NCI-H82 treated with DMSO at 0.1 percent for 48 hours (cell line): ENCODE results near the gene PAGR1.
"Not testable (repeated sequence)": the region's sequence is repeated elsewhere in the genome, so short reads cannot be mapped to it uniquely, and the experiment has no call there.

Experiments
- DNase-seq: peaks from one replicate; lab custom pipeline; 2025; ENCODE audit not compliant: unreplicated experiment; lab: John Stamatoyannopoulos, UW

Gene PAGR1

GRCh38 chr16:29811896-29812665 lies 3.9 kb upstream of the PAGR1 start, which contains the start of gene PRRT2:
Gene PRRT2, plus strand, starts transcription at chr16:29812193. Its CDS starts 862 bp downstream, at chr16:29813055.
- DNase-seq: peak; percentile 62

- no peak for DNase-seq
Measured at GRCh38 chr16:29812754-29813643, 3.0 kb upstream of the PAGR1 start.

- DNase-seq: no peak
Measured at GRCh38 chr16:29813644-29814562, 2.0 kb upstream of the PAGR1 start.

DNA sequence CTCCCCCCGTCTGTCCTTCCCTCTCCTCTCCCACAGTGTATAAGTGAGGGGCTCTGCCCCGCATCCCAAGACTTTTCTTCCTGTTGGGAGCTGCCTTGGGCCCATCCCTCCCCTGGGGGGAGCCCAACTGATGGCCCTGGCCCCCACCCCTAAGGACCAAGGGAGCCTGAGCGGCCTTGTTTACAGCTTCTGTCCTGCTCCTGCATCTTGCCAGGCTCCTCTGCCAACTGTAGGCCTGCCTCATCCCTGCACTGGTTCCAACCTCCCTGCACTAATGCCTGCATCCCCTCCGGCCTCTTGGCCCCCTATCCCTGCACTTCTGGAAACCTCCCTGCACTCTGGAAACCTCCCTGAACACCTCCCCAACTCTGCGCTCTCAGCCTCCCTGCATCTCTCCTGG lies 1.4 kb upstream of the PAGR1 start:
- DNase-seq: no peak

GRCh38 chr16:29815032-29815721 lies 775 bp upstream of the PAGR1 start:
- DNase-seq: no peak

GRCh38 chr16:29816694-29817441 lies 916 bp downstream of the PAGR1 start:
- no peak for DNase-seq

GRCh38 chr16:29818082-29818481 lies 2.1 kb downstream of the PAGR1 start:
- DNase-seq: no peak

DNA sequence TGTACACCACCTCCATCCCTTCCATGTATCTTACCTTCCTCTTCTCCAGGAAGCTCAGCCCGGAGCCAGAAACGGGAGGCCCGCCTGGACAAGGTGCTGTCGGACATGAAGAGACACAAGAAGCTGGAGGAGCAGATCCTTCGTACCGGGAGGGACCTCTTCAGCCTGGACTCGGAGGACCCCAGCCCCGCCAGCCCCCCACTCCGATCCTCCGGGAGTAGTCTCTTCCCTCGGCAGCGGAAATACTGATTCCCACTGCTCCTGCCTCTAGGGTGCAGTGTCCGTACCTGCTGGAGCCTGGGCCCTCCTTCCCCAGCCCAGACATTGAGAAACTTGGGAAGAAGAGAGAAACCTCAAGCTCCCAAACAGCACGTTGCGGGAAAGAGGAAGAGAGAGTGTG lies 3.6 kb downstream of the PAGR1 start:
- DNase-seq: no peak

- no peak for DNase-seq
Measured at GRCh38 chr16:29820271-29820701, 4.3 kb downstream of the PAGR1 start, which contains the start of gene MVP. Gene MVP, plus strand, starts transcription at chr16:29820462. Its CDS starts 10,088 bp downstream, at chr16:29830550.

DNA sequence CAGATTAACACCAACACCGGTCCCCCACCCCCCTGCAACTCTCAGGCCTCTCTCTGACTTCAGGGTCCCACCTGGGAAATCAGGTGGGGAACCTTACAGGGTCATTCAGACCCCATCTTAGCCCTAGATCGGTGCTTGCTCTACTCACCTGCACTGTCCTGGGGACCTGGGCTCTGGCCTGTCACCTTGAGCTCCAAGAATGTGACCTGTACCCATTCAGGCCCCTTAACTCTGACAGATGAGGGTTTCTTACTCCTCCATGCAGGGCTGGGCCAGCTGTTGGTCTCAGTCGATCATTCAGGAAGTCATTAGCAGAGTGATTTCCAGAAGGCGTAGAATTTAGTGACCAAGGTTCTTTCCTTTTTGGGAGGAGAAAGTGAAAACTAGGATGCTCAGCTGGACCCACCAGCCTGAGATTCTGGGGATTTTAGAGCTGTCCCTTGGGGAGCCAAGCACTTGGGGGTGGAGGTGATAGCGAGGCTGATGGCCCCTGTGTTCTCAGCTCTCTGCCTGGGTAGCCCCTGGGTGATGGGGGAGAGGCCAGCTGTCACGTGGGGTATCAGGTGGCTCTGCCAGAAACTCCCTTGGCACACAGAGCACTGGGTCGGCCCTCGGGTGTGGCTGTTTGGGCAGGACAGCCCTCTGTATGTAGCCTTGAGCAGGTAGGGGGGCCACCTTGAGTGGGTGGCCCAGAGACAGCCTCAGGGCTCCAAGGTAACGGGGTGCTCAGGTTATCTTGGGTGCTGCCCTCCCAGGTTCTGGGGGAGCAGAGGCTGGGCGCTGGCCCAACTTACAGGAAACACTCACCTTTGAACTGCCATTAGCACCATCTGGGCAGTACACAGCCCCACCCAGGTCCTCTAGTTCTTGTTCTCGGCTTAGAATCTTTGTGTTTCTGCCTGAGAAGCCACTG lies 5.0 kb downstream of the PAGR1 start:
- no peak for DNase-seq

GRCh38 chr16:29821643-29822115 lies 5.7 kb downstream of the PAGR1 start:
- DNase-seq: no peak

DNA sequence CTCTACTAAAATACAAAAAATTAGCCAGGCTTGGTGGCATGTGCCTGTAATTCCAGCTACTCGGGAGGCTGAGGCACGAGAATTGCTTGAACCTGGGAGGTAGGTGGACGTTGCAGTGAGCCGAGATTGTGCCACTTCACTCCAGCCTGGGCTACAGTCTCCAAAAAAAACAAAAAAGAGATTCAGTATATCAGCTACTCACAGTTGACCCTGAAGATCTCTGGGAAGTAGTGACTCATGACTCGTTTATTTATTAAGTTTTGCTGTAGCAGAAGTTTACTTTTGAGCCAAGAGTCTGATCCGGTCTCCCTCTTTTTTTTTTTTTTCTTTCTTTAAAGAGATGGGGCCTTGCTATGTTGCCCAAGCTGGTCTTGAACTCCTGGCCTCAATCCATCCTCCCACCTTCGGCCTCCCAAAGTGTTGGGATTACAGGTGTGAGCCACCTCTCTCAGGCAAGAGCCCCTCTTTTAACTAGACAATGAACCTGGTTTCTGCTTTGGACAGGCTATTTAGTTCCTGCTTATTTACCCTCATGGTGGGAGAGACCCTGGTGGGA lies 8.7 kb downstream of the PAGR1 start:
- DNase-seq: no peak

GRCh38 chr16:29825145-29826044 lies 9.4 kb downstream of the PAGR1 start:
- peak; percentile 91 for DNase-seq

DNA sequence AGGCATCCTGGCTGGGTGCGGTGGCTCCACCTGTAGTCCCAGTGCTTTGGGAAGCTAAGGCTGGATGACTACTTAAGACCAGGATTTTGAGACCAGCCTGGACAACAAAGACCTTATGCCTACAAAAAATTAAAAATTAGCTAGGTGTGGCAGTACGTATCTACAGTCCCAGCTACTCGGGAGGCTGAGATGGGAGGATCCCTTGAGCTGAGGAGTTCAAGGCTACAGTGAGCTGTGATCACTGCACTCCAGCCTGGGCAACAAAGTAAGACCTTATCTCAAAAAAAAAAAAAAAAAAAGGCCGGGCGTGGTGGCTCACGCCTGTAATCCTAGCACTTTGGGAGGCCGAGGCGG lies 10.4 kb downstream of the PAGR1 start:
- DNase-seq: no peak

GRCh38 chr16:29830774-29831173 lies 14.8 kb downstream of the PAGR1 start:
- DNase-seq: no peak

GRCh38 chr16:29831490-29831889 lies 15.5 kb downstream of the PAGR1 start:
- DNase-seq: no peak

- not testable (repeated sequence) for DNase-seq
Measured at GRCh38 chr16:29833219-29833618, 17.3 kb downstream of the PAGR1 start.
